ENCODE results near the gene CSF2.

- TF ChIP-seq CTCF (conservative IDR thresholded peaks at IDR 0.05; ENCODE audit: low read length) (no peak), EZH2phosphoT487 (IDR thresholded peaks at IDR 0.05; ENCODE audit: borderline replicate concordance, low read depth, low read length) (no peak)
Measured at GRCh38 chr5:132114150-132115121, 40.8 kb downstream of the CSF2 start.

Data from OCI-LY7 (cell line).